IMR-90 (cell line): ENCODE results near the gene TMED6. TPM values are rescaled to one million over a fixed set of nuclear protein-coding genes. Genes with fewer than 3 reads are reported as not detected.
A peak's percentile ranks its signal among the peaks of the same experiment; 100 is the strongest.

Experiments used
- ATAC-seq: fragments of 200-7000 bp; cut with Tn5 transposase; 2 replicates; pipeline ENCODE4 v1.9.1; 2020; ENCODE audit warnings: low read depth, mild to moderate bottlenecking, moderate library complexity
- BruUV-seq: library from RNA; stranded (reverse); fragments of 400-500 nt; replicated peaks from 2 replicates; lab custom pipeline; 2021; lab: Mats Ljungman, UMichigan
- CTCF ChIA-PET: fragments of 300-600 bp; formaldehyde crosslinking; extraction: SDS; loops from one replicate; lab custom pipeline; 2021; ENCODE audit warnings: antibody characterized with exemption; lab: Yijun Ruan, JAX
- POLR2A ChIA-PET: fragments of 300-600 bp; sonication (Branson Sonifier 250); formaldehyde crosslinking; loops from one replicate; lab custom pipeline; 2022; ENCODE audit warnings: antibody characterized with exemption; ENCODE audit not compliant: unreplicated experiment; lab: Charles Lee
- DNase-seq: peaks from one replicate; pipeline ENCODE4 v3.0.0; 2013
- H2AFZ ChIP-seq: replicated peaks from 2 replicates; pipeline ENCODE3; 2013; ENCODE audit warnings: low read length, mild to moderate bottlenecking; ENCODE audit not compliant: poor library complexity
- H2AK5ac ChIP-seq: 2 replicates; pipeline ENCODE4 v1.6.1; 2013; ENCODE audit warnings: low read depth, low read length, inconsistent platforms
- H2AK9ac ChIP-seq: replicated peaks from 2 replicates; pipeline ENCODE3; 2013; ENCODE audit warnings: mild to moderate bottlenecking, low read depth, low read length, moderate library complexity; ENCODE audit not compliant: poor library complexity
- H2BK120ac ChIP-seq: 2 replicates; pipeline ENCODE4 v1.6.1; 2013; ENCODE audit warnings: low read depth, low read length, inconsistent platforms
- H2BK15ac ChIP-seq: 3 replicates; pipeline ENCODE4 v1.6.1; 2013; ENCODE audit warnings: low read depth, low read length, inconsistent platforms
- H2BK20ac ChIP-seq: 2 replicates; pipeline ENCODE4 v1.6.1; 2013; ENCODE audit warnings: low read depth, mild to moderate bottlenecking, inconsistent platforms, low read length, moderate library complexity
- H2BK5ac ChIP-seq: 2 replicates; pipeline ENCODE4 v1.6.1; 2013; ENCODE audit warnings: mild to moderate bottlenecking, low read depth, low read length, inconsistent platforms; ENCODE audit not compliant: poor library complexity, severe bottlenecking
- H3K14ac ChIP-seq: replicated peaks from 2 replicates; pipeline ENCODE4 v1.6.1; 2013; ENCODE audit warnings: low read depth, low read length, inconsistent platforms
- H3K18ac ChIP-seq: 2 replicates; pipeline ENCODE4 v1.6.1; 2013; ENCODE audit warnings: low read depth, low read length, control low read depth
- H3K23ac ChIP-seq: 2 replicates; pipeline ENCODE4 v1.6.1; 2013; ENCODE audit warnings: low read depth, low read length, inconsistent platforms
- H3K27ac ChIP-seq: 2 replicates; pipeline ENCODE4 v1.5.1; 2013; ENCODE audit warnings: mild to moderate bottlenecking, control low read depth, low read length; ENCODE audit not compliant: insufficient read depth
- H3K27me3 ChIP-seq: 2 replicates; pipeline ENCODE4 v1.6.1; 2013; ENCODE audit warnings: low read length; ENCODE audit not compliant: control insufficient read depth, insufficient read depth
- H3K36me3 ChIP-seq: 2 replicates; pipeline ENCODE4 v1.6.1; 2013; ENCODE audit warnings: low read length, mixed read lengths; ENCODE audit not compliant: control insufficient read depth, insufficient read depth
- H3K4ac ChIP-seq: 2 replicates; pipeline ENCODE4 v1.6.1; 2013; ENCODE audit warnings: low read depth, low read length, inconsistent platforms
- H3K4me1 ChIP-seq: 2 replicates; pipeline ENCODE4 v1.6.1; 2013; ENCODE audit warnings: low read length, mixed read lengths; ENCODE audit not compliant: control insufficient read depth, insufficient read depth
- H3K4me2 ChIP-seq: 2 replicates; pipeline ENCODE4 v1.6.1; 2013; ENCODE audit warnings: low read depth, mild to moderate bottlenecking, control low read depth, low read length, moderate library complexity
- H3K4me3 ChIP-seq: 2 replicates; pipeline ENCODE4 v1.5.1; 2013; ENCODE audit warnings: low read depth, mild to moderate bottlenecking, control low read depth, low read length, moderate library complexity; ENCODE audit not compliant: insufficient read depth
- H3K56ac ChIP-seq: 2 replicates; pipeline ENCODE4 v1.6.1; 2013; ENCODE audit warnings: low read length, inconsistent platforms; ENCODE audit not compliant: insufficient read depth; ENCODE audit errors: extremely low read depth
- H3K79me1 ChIP-seq, 2 experiments: 2 replicates each; pipeline ENCODE4 v1.6.1; 2013; ENCODE audit warnings: low read length in 2 of 2, inconsistent platforms in 1 of 2, low read depth in 1 of 2
- H3K9ac ChIP-seq: 2 replicates; pipeline ENCODE4 v1.6.1; 2013; ENCODE audit warnings: low read depth, low read length, control low read depth
- H3K9me1 ChIP-seq: 2 replicates; pipeline ENCODE4 v1.6.1; 2013; ENCODE audit warnings: low read length, inconsistent platforms; ENCODE audit not compliant: insufficient read depth
- H3K9me3 ChIP-seq: 2 replicates; pipeline ENCODE4 v1.6.1; 2013; ENCODE audit warnings: low read length; ENCODE audit not compliant: control insufficient read depth, insufficient read depth
- H4K20me1 ChIP-seq: 2 replicates; pipeline ENCODE4 v1.6.1; 2013; ENCODE audit warnings: low read length, inconsistent platforms; ENCODE audit not compliant: insufficient read depth
- H4K5ac ChIP-seq: 2 replicates; pipeline ENCODE4 v1.6.1; 2013; ENCODE audit warnings: mild to moderate bottlenecking, low read depth, low read length, control low read depth
- H4K8ac ChIP-seq, 2 experiments: 2 replicates each; pipeline ENCODE4 v1.6.1; 2013; ENCODE audit warnings: low read depth in 2 of 2, low read length in 2 of 2, control low read depth in 1 of 2, inconsistent platforms in 1 of 2
- H4K91ac ChIP-seq: 2 replicates; pipeline ENCODE4 v1.6.1; 2013; ENCODE audit warnings: low read depth, low read length, inconsistent platforms; ENCODE audit not compliant: insufficient read depth
- BHLHE40 ChIP-seq: fragments of 150-350 bp; IDR thresholded peaks from 2 replicates; pipeline ENCODE4 v1.6.1; 2016; ENCODE audit warnings: mild to moderate bottlenecking, low read depth, low read length
- CEBPB ChIP-seq: IDR thresholded peaks from 2 replicates; pipeline ENCODE4 v1.6.1; 2012; ENCODE audit warnings: low read depth, low read length, improper control_type of control experiment
- CHD1 ChIP-seq: IDR thresholded peaks from 2 replicates; pipeline ENCODE4 v1.6.1; 2012; ENCODE audit warnings: low read depth, low read length, improper control_type of control experiment
- FOS ChIP-seq: fragments of 150-350 bp; IDR thresholded peaks from 2 replicates; pipeline ENCODE4 v1.6.1; 2016; ENCODE audit warnings: low read depth, low read length
- MAZ ChIP-seq: IDR thresholded peaks from 2 replicates; pipeline ENCODE4 v1.6.1; 2012; ENCODE audit warnings: low read depth, mild to moderate bottlenecking, low read length, improper control_type of control experiment, moderate library complexity, borderline replicate concordance
- MXI1 ChIP-seq: IDR thresholded peaks from 2 replicates; pipeline ENCODE4 v1.6.1; 2012; ENCODE audit warnings: low read depth, mild to moderate bottlenecking, low read length, moderate library complexity, borderline replicate concordance
- NFE2L2 ChIP-seq: fragments of 150-350 bp; IDR thresholded peaks from 2 replicates; pipeline ENCODE4 v1.6.1; 2016; ENCODE audit warnings: low read depth, mild to moderate bottlenecking, low read length
- POLR2A ChIP-seq: IDR thresholded peaks from 2 replicates; pipeline ENCODE4 v1.6.1; 2012; ENCODE audit warnings: mild to moderate bottlenecking, low read depth, low read length
- RCOR1 ChIP-seq: IDR thresholded peaks from 2 replicates; pipeline ENCODE4 v1.6.1; 2012; ENCODE audit warnings: mild to moderate bottlenecking, low read length, improper control_type of control experiment; ENCODE audit not compliant: insufficient replicate concordance
- RFX5 ChIP-seq: IDR thresholded peaks from 2 replicates; pipeline ENCODE4 v1.8.0; 2012; ENCODE audit warnings: low read depth, mild to moderate bottlenecking, low read length, moderate library complexity
- USF2 ChIP-seq: fragments of 150-350 bp; IDR thresholded peaks from 2 replicates; pipeline ENCODE4 v1.6.1; 2017; ENCODE audit warnings: mild to moderate bottlenecking, antibody characterized with exemption, low read length, low read depth
- WGBS, 2 experiments: methylation state at CpG; one replicate each; pipeline versions ENCODE4 v1.1.5 to v1.1.7; 2013; ENCODE audit warnings: missing lambda C conversion rate in 2 of 2; ENCODE audit not compliant: insufficient read length in 1 of 2; ENCODE audit errors: extremely low coverage in 2 of 2; 5-methylcytosine and 5-hydroxymethylcytosine counted together
- dilution Hi-C: fragments of 300-500 bp; cut with HindIII; formaldehyde crosslinking; loops from one replicate; pipeline ENCODE4 v1.14.3; 2018; ENCODE audit warnings: low sequenced_read_pairs; ENCODE audit not compliant: unreplicated experiment
- in situ Hi-C: fragments of 300-500 bp; cut with MboI; formaldehyde crosslinking; loops from 3 replicates; pipeline ENCODE4 v1.14.3; 2019; ENCODE audit warnings: low sequenced_read_pairs, inconsistent platforms, mixed read lengths
- intact Hi-C: fragments of 100-400 bp; cut with micrococcal nuclease; formaldehyde crosslinking; loops from 2 replicates; pipeline ENCODE4 v1.10.0; 2022
- polyA plus RNA-seq, 3 experiments: library from polyadenylated mRNA; depleted of rRNA; stranded (reverse); fragments of >200 nt; gene quantifications; 2 replicates each; pipeline ENCODE4 v1.2.3, GENCODE V29; 2012; ENCODE audit warnings: low replicate concordance in 1 of 3
- total RNA-seq: library from RNA; depleted of rRNA; stranded (reverse); fragments of >200 nt; gene quantifications from 2 replicates; pipeline ENCODE4 v1.2.3, GENCODE V29; 2012
- TF ChIP-seq, protein P1 (sequence below): conservative IDR thresholded peaks from 2 replicates; pipeline ENCODE4 v1.5.1; 2012; ENCODE audit warnings: mild to moderate bottlenecking, low read depth, low read length, improper control_type of control experiment

Gene TMED6
- total and polyA plus RNA-seq, 2 of the 4 experiments (the other 2 are of a cell fraction), result 0.10 TPM; not detected in 1

- peak overlapping the region; percentile 72 for H4K91ac ChIP-seq
- no peaks in the 10 kb centered on the region for H3K27me3 ChIP-seq
- no peak overlapping the region for H2BK120ac ChIP-seq
- WGBS, 2 experiments, result 3% methylated on average over 5 of the region's 16 CpGs; no CpG with 5 or more reads in 1 of the 2 experiments
- intact Hi-C loops, result no loop called here
- POLR2A ChIA-PET, result no interaction called here
- DNase-seq, result peak; percentile 24
- H3K9me1 ChIP-seq, result no peaks in the 10 kb centered on the region
- H3K4me2 ChIP-seq, result peak overlapping the region; percentile 95
- peak overlapping the region; percentile 78 for H3K9ac ChIP-seq
- H2BK5ac ChIP-seq, result peak overlapping the region; percentile 20
- H3K4ac ChIP-seq, result peak overlapping the region; percentile 90
- no peak overlapping the region for H2BK20ac ChIP-seq
- peak overlapping the region; percentile 69 for H3K4me3 ChIP-seq
- peaks cover 4% of the 10 kb centered on the region for H3K4me1 ChIP-seq
- no peak overlapping the region for H2BK15ac ChIP-seq
- BruUV-seq, result TSS peak; percentile 55
- H3K27ac ChIP-seq, result peak overlapping the region; percentile 65
- H4K8ac ChIP-seq, result peak overlapping the region; percentile 70 to 84
- peaks cover 25 to 52% of the 10 kb centered on the region in 2 experiments for H3K79me1 ChIP-seq
- peak overlapping the region; percentile 32; the same call in 1 of the 2 replicates for H4K5ac ChIP-seq
- peak overlapping the region; percentile 63 for H3K56ac ChIP-seq
- CTCF ChIA-PET, result no interaction called here
- H2AFZ ChIP-seq, result peak overlapping the region; percentile 98
- peak overlapping the region; percentile 84 for H2AK5ac ChIP-seq
- ATAC-seq, result no peak
- dilution Hi-C loops, result no loop called here
- in situ Hi-C loops, result no loop called here
- TF ChIP-seq FOS (no peak), MAZ (no peak), POLR2A (no peak), MXI1 (no peak), RCOR1 (no peak), BHLHE40 (no peak), CEBPB (no peak), USF2 (no peak), CHD1 (no peak), RFX5 (no peak), NFE2L2 (no peak)
- TF ChIP-seq, protein P1, sequence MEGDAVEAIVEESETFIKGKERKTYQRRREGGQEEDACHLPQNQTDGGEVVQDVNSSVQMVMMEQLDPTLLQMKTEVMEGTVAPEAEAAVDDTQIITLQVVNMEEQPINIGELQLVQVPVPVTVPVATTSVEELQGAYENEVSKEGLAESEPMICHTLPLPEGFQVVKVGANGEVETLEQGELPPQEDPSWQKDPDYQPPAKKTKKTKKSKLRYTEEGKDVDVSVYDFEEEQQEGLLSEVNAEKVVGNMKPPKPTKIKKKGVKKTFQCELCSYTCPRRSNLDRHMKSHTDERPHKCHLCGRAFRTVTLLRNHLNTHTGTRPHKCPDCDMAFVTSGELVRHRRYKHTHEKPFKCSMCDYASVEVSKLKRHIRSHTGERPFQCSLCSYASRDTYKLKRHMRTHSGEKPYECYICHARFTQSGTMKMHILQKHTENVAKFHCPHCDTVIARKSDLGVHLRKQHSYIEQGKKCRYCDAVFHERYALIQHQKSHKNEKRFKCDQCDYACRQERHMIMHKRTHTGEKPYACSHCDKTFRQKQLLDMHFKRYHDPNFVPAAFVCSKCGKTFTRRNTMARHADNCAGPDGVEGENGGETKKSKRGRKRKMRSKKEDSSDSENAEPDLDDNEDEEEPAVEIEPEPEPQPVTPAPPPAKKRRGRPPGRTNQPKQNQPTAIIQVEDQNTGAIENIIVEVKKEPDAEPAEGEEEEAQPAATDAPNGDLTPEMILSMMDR, result no peak
- H3K23ac ChIP-seq, result peak overlapping the region; percentile 91
- no peaks in the 10 kb centered on the region for H4K20me1 ChIP-seq
- H3K9me3 ChIP-seq, result no peaks in the 10 kb centered on the region
- peak overlapping the region; percentile 97 for H2AK9ac ChIP-seq
- no peak overlapping the region for H3K18ac ChIP-seq
- peak overlapping the region; percentile 77 for H3K14ac ChIP-seq
- H3K36me3 ChIP-seq, result peaks cover 19% of the 10 kb centered on the region
Observed at GRCh38 chr16:69340095-69340644, 11.4 kb downstream of the TMED6 start.
